Activated naive CD4-positive, alpha-beta T cell treated with anti-CD3 and anti-CD28 coated beads, Interleukin-2, amount 50 U/mL, for 72 hours (primary cell): ENCODE results near the gene SCN1A. TPM values are rescaled to one million over a fixed set of nuclear protein-coding genes. Genes with fewer than 3 reads are reported as not detected.
"Not testable (repeated sequence)": the region's sequence is repeated elsewhere in the genome, so short reads cannot be mapped to it uniquely, and the experiment has no call there.

ENCODE experiments used
- ATAC-seq, 2 donors: fragments of 150-1000 bp; cut with Tn5 transposase; 2 replicates each; pipeline ENCODE4 v1.10.0; 2021; ENCODE audit warnings: mild to moderate bottlenecking in 2 of 2, moderate library complexity in 2 of 2
- DNase-seq, 2 donors: peaks; one replicate each; pipeline ENCODE4 v3.0.0; 2021 to 2022; ENCODE audit warnings: low spot score in 2 of 2
- H3K27ac Mint-ChIP-seq, 2 donors: one replicate each; pipeline ENCODE4 v1.8.0; 2022; ENCODE audit warnings: mild to moderate bottlenecking in 2 of 2, mixed read lengths in 2 of 2
- H3K36me3 Mint-ChIP-seq, 2 donors: one replicate each; pipeline ENCODE4 v1.8.0; 2022; ENCODE audit warnings: mixed read lengths in 2 of 2
- H3K9me3 Mint-ChIP-seq, 2 donors: one replicate each; pipeline ENCODE4 v1.8.0; 2022; ENCODE audit warnings: mixed read lengths in 2 of 2
- total RNA-seq, 2 donors: library from RNA; stranded (reverse); gene quantifications; one replicate each; pipeline ENCODE4 v1.2.3, GENCODE V29; 2022

Gene SCN1A
- total RNA-seq, 2 donors from 2014 or later = not detected

- H3K27ac Mint-ChIP-seq = no peak overlapping the region
Observed at GRCh38 chr2:166140475-166140874, 12.7 kb upstream of the SCN1A start.

GRCh38 chr2:166139479-166139878 is 11.7 kb upstream of the SCN1A start:
- H3K9me3 Mint-ChIP-seq = peaks cover 4 to 10% of the 10 kb centered on the region in 2 donors
- H3K27ac Mint-ChIP-seq, H3K36me3 Mint-ChIP-seq, DNase-seq, ATAC-seq: not testable (repeated sequence)

More at GRCh38 chr2:166140475-166140874, 12.7 kb upstream of the SCN1A start:
- Mint-ChIP-seq H3K36me3 (no peaks in the 10 kb centered on the region), H3K9me3 (peaks cover 4 to 10% of the 10 kb centered on the region in 2 donors)
- ATAC-seq = no peak
- DNase-seq = no peak

DNA sequence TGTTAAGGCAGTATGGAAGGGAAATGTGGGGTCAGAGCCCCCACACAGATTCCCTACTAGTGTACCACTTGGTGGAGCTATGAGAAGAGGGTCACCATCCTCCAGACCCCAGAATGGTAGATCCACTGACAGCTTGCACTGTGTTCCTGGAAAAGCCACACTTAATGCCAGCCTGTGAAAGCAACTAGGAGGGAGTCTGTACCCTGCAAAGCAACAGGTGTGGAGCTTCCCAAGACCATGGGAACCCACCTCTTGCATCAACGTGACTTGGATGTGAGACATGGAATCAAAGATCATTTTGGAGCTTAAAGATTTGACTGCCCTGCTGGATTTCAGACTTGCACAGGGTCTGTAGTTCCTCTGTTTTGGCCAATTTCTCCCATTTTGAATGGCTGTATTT is 10.8 kb upstream of the SCN1A start:
- no peak for ATAC-seq
- DNase-seq = no peak
- H3K36me3 Mint-ChIP-seq = no peaks in the 10 kb centered on the region
- H3K9me3 Mint-ChIP-seq = peaks cover 4 to 10% of the 10 kb centered on the region in 2 donors
- no peak overlapping the region for H3K27ac Mint-ChIP-seq

DNA sequence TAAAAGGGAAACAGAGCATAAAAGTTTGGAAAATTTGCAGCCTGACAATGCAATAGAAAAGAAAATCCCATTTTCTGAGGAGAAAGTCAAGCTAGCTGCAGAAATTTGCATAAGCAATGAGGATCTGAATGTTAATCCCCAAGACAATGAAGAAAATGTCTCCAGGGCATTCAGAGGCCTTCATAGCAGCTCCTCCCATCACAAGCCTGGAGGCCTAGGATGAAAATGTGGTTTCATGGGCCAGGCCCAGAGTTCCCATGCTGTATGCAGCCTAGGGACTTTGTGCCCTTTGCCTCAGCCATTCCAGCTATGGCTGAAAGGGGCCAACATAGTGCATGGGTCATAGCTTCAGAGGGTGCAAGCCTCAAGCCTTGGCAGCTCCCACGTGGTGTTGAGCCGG is 10.3 kb upstream of the SCN1A start:
- H3K9me3 Mint-ChIP-seq = peaks cover 4 to 10% of the 10 kb centered on the region in 2 donors
- ATAC-seq (no peak), DNase-seq (no peak)
- H3K27ac Mint-ChIP-seq = no peak overlapping the region
- no peaks in the 10 kb centered on the region for H3K36me3 Mint-ChIP-seq

DNA sequence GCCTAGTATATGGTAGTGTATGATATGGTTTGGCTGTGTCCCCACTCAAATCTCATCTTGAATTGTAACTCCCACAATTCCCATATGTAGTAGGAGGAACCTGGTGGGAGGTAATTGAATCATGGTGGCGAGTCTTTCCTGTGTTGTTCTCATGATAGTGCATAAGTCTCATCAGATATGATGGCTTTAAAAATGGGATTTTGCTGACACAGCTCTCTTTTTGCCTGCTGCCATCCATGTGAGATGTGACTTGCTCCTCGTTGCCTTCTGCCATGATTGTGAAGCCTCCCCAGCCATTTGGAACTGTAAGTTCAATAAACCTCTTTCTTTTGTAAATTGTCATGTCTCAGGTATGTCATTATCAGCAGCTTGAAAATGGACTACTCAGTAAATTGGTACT is 9.5 kb upstream of the SCN1A start:
- Mint-ChIP-seq H3K9me3 (peaks cover 4 to 10% of the 10 kb centered on the region in 2 donors), H3K36me3 (no peaks in the 10 kb centered on the region), H3K27ac (no peak overlapping the region)
- ATAC-seq = no peak
- DNase-seq = no peak

DNA sequence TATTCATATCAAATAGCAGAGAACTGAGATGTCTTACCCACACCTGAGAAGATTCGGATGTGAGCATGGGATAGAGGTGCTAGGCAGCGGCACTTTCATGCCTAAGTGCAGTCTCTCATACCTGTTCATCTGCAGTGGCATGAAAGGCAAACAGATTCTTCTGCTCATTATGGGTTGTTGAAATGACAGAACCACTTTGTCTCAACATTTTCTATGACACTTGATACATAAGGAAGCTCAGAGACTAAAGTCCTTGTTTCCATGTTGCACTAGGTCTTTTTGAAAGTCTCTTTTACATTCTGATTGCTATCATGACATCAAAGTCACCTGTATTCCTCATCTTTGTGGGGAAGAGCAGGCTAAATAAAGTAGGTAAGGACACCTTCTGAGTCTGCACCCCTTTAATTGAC is 8.0 kb upstream of the SCN1A start:
- DNase-seq = no peak
- H3K27ac Mint-ChIP-seq = no peak overlapping the region
- peaks cover 4 to 10% of the 10 kb centered on the region in 2 donors for H3K9me3 Mint-ChIP-seq
- H3K36me3 Mint-ChIP-seq = no peaks in the 10 kb centered on the region
- no peak for ATAC-seq

DNA sequence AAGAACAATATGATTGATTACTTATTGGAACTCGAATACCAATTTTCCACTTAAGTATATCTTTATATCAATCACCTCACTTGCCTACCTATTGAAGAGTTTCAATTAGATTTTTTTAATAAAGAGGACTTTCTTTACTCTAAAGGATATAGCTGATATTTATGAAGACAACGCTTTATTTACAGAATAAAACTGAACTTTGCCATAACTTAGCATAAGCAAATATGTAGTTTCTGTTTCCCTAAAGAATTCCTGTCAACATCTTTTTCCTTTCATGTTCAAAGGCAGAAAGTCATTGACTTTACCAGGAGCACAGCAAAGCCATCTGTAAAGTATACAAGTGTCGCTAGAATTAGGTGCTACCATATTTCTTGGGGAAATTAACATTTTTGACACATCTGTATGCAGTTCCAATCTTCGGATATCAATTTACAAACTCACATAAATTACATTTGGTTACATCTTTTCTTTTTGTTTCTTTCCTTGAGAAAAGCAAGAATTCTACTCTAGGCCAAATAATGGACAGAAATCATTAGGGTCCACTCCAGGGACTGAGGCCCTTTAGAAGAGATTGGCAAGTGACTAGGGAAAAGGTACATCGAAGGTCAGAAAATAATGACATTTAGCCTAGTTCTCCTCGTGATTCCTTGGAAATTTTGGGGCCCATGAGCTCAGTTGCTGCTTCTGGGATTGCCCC is 7.5 kb upstream of the SCN1A start:
- H3K9me3 Mint-ChIP-seq = peaks cover 4 to 10% of the 10 kb centered on the region in 2 donors
- no peak for DNase-seq
- no peak overlapping the region for H3K27ac Mint-ChIP-seq
- no peak for ATAC-seq
- no peaks in the 10 kb centered on the region for H3K36me3 Mint-ChIP-seq

GRCh38 chr2:166134252-166135151 is 6.7 kb upstream of the SCN1A start:
- no peak for DNase-seq
- H3K36me3 Mint-ChIP-seq = no peaks in the 10 kb centered on the region
- no peak for ATAC-seq
- H3K9me3 Mint-ChIP-seq = peaks cover 4 to 9% of the 10 kb centered on the region in 2 donors
- H3K27ac Mint-ChIP-seq = no peak overlapping the region

- Mint-ChIP-seq H3K27ac (no peak overlapping the region), H3K36me3 (no peaks in the 10 kb centered on the region), H3K9me3 (peaks cover under 1 to 4% of the 10 kb centered on the region in 2 donors)
- no peak for ATAC-seq
- no peak for DNase-seq
Observed at GRCh38 chr2:166133653-166134052, 5.8 kb upstream of the SCN1A start.

DNA sequence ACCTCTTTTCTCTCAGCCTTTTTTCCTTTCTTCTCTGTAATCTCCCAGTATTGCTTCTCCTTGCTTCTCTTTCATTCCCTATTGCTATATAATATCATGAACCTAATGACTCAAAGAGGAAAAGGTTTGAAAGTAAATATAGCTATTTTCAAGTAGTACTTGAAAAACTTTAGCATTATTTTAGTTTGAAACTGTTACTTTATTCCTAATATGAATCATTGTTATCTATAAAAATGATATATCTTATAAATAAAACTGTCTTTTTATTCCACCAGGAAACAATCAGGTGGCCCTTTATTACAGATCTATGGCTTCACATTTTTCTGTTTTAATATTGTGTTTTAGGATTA is 311 bp upstream of the SCN1A start:
- ATAC-seq = no peak
- no peak for DNase-seq
- H3K9me3 Mint-ChIP-seq = no peaks in the 10 kb centered on the region
- H3K36me3 Mint-ChIP-seq = no peaks in the 10 kb centered on the region
- no peak overlapping the region for H3K27ac Mint-ChIP-seq

DNA sequence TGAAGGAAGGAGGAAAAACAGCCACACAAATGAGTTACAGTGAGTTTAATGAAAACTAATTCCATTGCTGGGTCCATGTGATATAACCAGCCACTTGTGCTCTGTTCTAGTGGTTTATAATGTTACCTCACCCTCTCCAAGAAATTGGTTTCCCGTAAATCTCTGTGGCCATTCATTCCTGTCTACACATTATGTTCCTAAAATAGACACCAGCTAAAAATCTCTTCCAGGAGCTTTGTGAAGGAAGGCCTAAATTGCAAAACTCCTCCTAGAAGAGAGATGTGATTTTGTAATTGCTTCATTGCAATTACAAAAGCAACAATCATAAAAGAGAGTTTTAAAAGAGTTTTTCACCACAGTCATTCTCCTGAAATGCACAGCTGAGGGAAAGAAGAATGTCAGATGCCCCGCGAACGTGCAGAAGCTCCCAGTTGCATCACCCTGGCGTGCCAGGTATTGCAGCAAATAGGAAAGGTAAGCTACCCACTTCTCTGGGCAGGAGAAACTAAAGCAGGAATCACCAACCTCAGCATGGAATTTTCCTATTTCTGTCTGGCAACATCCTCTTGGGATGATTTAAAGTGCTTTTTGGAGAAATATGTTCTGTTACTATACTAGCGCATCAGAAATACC is 1.7 kb downstream of the SCN1A start:
- H3K27ac Mint-ChIP-seq = no peak overlapping the region
- H3K9me3 Mint-ChIP-seq = no peaks in the 10 kb centered on the region
- ATAC-seq = no peak
- no peaks in the 10 kb centered on the region for H3K36me3 Mint-ChIP-seq
- DNase-seq = no peak

- Mint-ChIP-seq H3K36me3 (no peaks in the 10 kb centered on the region), H3K27ac (no peak overlapping the region), H3K9me3 (no peaks in the 10 kb centered on the region)
- ATAC-seq (no peak), DNase-seq (no peak)
Observed at GRCh38 chr2:166125557-166125956, 2.3 kb downstream of the SCN1A start.

- no peak for ATAC-seq
- no peak for DNase-seq
- H3K36me3 Mint-ChIP-seq = no peaks in the 10 kb centered on the region
- H3K27ac Mint-ChIP-seq = peak overlapping the region in 1 of 2 donors; percentile 3
- H3K9me3 Mint-ChIP-seq = no peaks in the 10 kb centered on the region
Observed at GRCh38 chr2:166118180-166118579, 9.6 kb downstream of the SCN1A start.

DNA sequence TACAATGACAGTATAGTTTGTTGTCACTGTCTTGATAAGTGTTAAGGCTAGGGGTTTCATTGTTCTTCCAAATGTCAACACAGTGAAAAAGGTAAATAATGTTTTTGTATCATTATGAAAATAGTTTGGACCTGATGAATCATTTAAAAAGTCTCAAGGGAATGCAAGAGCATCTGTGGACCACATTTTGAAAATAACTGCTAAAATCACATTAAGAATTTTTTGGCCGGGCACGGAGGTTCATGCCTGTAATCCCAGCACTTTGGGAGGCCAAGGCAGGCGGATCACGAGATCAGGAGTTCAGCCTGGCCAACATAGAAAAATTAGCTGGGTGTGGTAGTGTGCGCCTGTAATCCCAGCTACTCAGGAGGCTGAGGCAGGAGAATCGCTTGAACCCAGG is 10.3 kb downstream of the SCN1A start:
- Mint-ChIP-seq H3K36me3 (no peaks in the 10 kb centered on the region), H3K27ac (no peak overlapping the region), H3K9me3 (no peaks in the 10 kb centered on the region)
- DNase-seq (no peak), ATAC-seq (no peak)

DNA sequence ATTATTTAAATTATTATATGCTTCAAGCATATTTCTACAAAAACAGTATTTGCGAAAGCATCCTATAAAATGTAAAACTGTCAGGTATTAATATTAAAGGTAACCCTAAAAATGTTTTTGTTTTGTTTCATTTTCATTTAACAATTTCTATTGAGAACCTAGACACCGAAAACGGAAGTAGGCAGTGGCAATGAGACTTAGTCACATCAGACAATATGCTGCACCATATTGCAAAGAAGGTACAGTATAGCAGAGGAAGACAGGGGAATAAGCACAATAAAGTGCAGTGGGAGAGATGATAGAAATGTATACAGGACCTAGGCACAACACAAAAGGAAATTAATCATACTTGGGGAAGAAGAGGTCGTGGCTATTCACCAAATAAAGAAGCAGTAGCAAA is 12.2 kb downstream of the SCN1A start:
- ATAC-seq (no peak), DNase-seq (no peak)
- peaks cover 3 to 4% of the 10 kb centered on the region in 2 donors for H3K9me3 Mint-ChIP-seq
- H3K36me3 Mint-ChIP-seq = no peaks in the 10 kb centered on the region
- no peak overlapping the region for H3K27ac Mint-ChIP-seq

DNA sequence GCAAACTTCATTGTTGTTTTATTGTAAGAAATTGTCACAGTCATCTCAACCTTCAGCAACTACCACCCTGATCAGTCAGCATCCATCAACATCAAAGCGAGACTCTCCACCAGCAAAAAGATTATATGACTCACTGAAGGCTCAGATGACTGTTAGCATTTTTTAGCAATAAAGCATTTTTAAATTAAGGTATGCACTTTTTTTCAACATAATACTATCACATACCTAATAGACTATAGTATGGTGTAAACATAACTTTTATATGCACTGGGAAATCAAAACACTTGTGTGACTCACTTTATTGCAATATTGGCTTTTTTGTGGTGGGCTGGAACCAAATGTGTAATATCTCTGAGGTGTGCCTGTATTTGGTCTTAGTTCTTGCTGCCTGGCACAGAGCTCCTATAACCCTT is 15.6 kb downstream of the SCN1A start:
- peak; percentile 65 to 98 for ATAC-seq
- H3K36me3 Mint-ChIP-seq = no peaks in the 10 kb centered on the region
- no peak overlapping the region for H3K27ac Mint-ChIP-seq
- peak in 1 of 2 donors; percentile 11 for DNase-seq
- H3K9me3 Mint-ChIP-seq = peaks cover 3 to 5% of the 10 kb centered on the region in 2 donors

GRCh38 chr2:166106431-166107015 is 21.3 kb downstream of the SCN1A start:
- H3K36me3 Mint-ChIP-seq = no peaks in the 10 kb centered on the region
- H3K9me3 Mint-ChIP-seq = peaks cover 3 to 5% of the 10 kb centered on the region in 2 donors
- H3K27ac Mint-ChIP-seq = no peak overlapping the region
- ATAC-seq = peak in 1 of 2 donors; percentile 52
- no peak for DNase-seq
